Measurements from ENCODE around the gene ASIC2. TPM values are rescaled to one million over a fixed set of nuclear protein-coding genes. Genes with fewer than 3 reads are reported as not detected.

ASIC2 gene
- total RNA-seq, 1 experiment from 2014 or later, result 4.1 TPM

- no peak overlapping the region for H3K4me3 ChIP-seq (ENCODE audit: low read depth in 2 of 2, low read length in 2 of 2)
- H3K9me3 ChIP-seq (ENCODE audit: control insufficient read depth, insufficient read depth, low read depth, low read length), result no peaks in the 10 kb centered on the region
- no peaks in the 10 kb centered on the region for H3K27me3 ChIP-seq (ENCODE audit: control insufficient read depth, insufficient read depth, low read length)
- TF ChIP-seq CTCF (IDR thresholded peaks at IDR 0.05) (no peak), REST (IDR thresholded peaks at IDR 0.05; ENCODE audit: insufficient read depth in 1 of 2, low read depth in 2 of 2, low read length in 1 of 2) (no peak), POLR2AphosphoS5 (IDR thresholded peaks at IDR 0.05; ENCODE audit: low read depth, low read length) (no peak), TCF7L2 (IDR thresholded peaks at IDR 0.05; ENCODE audit: low read depth, low read length) (no peak), SIN3A (IDR thresholded peaks at IDR 0.05; ENCODE audit: borderline replicate concordance, insufficient read depth, low read depth, low read length) (no peak)
- POLR2A ChIA-PET, result no interaction called here
- intact Hi-C loops (cut with micrococcal nuclease; ENCODE audit: unreplicated experiment), result no loop called here
- BruUV-seq (replicated peaks), result no TSS peak
- CTCF ChIA-PET, result no interaction called here
- DNase-seq (ENCODE audit: low read depth, low spot score), result no peak
- no peak for ATAC-seq
- H3K27ac ChIP-seq (ENCODE audit: low read length), result no peak overlapping the region
- in situ Hi-C loops (cut with HindIII; ENCODE audit: low pct_unique_long_range_greater_than_20kb, low sequenced_read_pairs), result no loop called here
- no peaks in the 10 kb centered on the region for H3K36me3 ChIP-seq (ENCODE audit: control insufficient read depth, insufficient read depth, low read length)
- no peaks in the 10 kb centered on the region for H3K4me1 ChIP-seq (ENCODE audit: control insufficient read depth, insufficient read depth, low read length)
Measured at GRCh38 chr17:33085256-33085655, 207.8 kb downstream of the ASIC2 start.

- no peak for ATAC-seq
- in situ Hi-C loops (cut with HindIII; ENCODE audit: low pct_unique_long_range_greater_than_20kb, low sequenced_read_pairs), result no loop called here
- TF ChIP-seq CTCF (IDR thresholded peaks at IDR 0.05) (no peak), TCF7L2 (IDR thresholded peaks at IDR 0.05; ENCODE audit: low read depth, low read length) (no peak), SIN3A (IDR thresholded peaks at IDR 0.05; ENCODE audit: borderline replicate concordance, insufficient read depth, low read depth, low read length) (no peak), POLR2AphosphoS5 (IDR thresholded peaks at IDR 0.05; ENCODE audit: low read depth, low read length) (no peak), REST (IDR thresholded peaks at IDR 0.05; ENCODE audit: insufficient read depth in 1 of 2, low read depth in 2 of 2, low read length in 1 of 2) (no peak)
Measured at GRCh38 chr17:33084755-33085154, 208.3 kb downstream of the ASIC2 start.

More at GRCh38 chr17:33084755-33085154, 208.3 kb downstream of the ASIC2 start:
- POLR2A ChIA-PET, result no interaction called here
- DNase-seq (ENCODE audit: low read depth, low spot score), result no peak
- H3K4me3 ChIP-seq (ENCODE audit: low read depth in 2 of 2, low read length in 2 of 2), result no peak overlapping the region
- H3K27ac ChIP-seq (ENCODE audit: low read length), result no peak overlapping the region
- BruUV-seq (replicated peaks), result no TSS peak
- no peaks in the 10 kb centered on the region for H3K27me3 ChIP-seq (ENCODE audit: control insufficient read depth, insufficient read depth, low read length)
- no peaks in the 10 kb centered on the region for H3K4me1 ChIP-seq (ENCODE audit: control insufficient read depth, insufficient read depth, low read length)
- CTCF ChIA-PET, result no interaction called here
- no peaks in the 10 kb centered on the region for H3K9me3 ChIP-seq (ENCODE audit: control insufficient read depth, insufficient read depth, low read depth, low read length)
- intact Hi-C loops (cut with micrococcal nuclease; ENCODE audit: unreplicated experiment), result no loop called here
- H3K36me3 ChIP-seq (ENCODE audit: control insufficient read depth, insufficient read depth, low read length), result no peaks in the 10 kb centered on the region

All from Panc1 (cell line).